HG03175 (cell line): ENCODE measurements around the gene AOPEP.

Experiments
- ATAC-seq: cut with Tn5 transposase; IDR thresholded peaks from one replicate; pipeline ENCODE4 v1.9.1; 2021; ENCODE audit warnings: mild to moderate bottlenecking, moderate library complexity; ENCODE audit not compliant: unreplicated experiment

Gene AOPEP

DNA sequence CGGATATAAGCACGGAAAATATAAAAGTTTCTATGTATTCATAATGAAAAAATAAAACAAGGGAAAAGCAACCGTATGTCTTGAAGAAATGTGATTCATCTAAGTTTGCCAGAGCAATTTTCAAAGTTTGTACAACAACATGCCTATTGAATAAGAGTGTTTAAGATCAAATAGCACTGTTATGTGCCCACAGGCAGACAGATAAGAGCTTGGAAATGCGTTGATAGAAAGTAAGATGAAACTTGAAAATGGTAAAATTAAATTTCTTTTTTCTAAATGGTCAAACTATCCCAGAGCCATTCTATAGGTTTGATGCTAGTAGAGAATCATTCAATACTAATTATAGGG is 401.7 kb downstream of the AOPEP start:
- ATAC-seq: no peak

GRCh38 chr9:95129476-95130291 is 403.2 kb downstream of the AOPEP start:
- ATAC-seq: no peak

GRCh38 chr9:95130484-95130883 is 404.0 kb downstream of the AOPEP start:
- no peak for ATAC-seq

- no peak for ATAC-seq
Measured at GRCh38 chr9:95131023-95131943, 404.8 kb downstream of the AOPEP start.

- ATAC-seq: no peak
Measured at GRCh38 chr9:95132366-95133324, 406.1 kb downstream of the AOPEP start.

GRCh38 chr9:95133325-95133705 is 406.8 kb downstream of the AOPEP start:
- ATAC-seq: no peak

DNA sequence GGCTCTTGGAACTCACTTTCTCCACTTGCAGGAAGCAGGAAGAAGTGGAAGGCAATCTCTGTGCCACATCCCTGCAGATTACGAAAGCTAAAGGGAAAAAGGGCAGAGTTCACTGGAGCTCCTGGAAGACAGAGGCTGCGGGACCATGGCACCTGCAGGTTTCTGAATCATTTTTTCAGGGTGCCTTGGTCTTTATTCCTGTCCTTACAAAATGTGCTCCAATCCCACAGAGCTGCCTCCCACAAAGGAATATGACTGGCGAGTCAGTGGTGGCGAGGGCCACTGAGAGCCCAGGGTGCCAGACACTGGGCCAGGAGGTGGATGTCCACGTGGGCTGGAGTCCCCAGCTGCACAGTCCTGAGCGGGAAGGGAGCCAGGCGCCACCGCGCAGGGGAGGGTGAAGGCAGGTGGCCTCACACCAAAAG is 408.0 kb downstream of the AOPEP start:
- ATAC-seq: no peak

GRCh38 chr9:95135756-95136155 is 409.3 kb downstream of the AOPEP start:
- ATAC-seq: no peak
